A549 (cell line): ENCODE measurements around the gene TAF5. TPM values are rescaled to one million over a fixed set of nuclear protein-coding genes. Genes with fewer than 3 reads are reported as not detected.

Experiments
- ATAC-seq, 2 experiments: fragments of 200-7000 bp in 1 of 2; fragments of >200 bp in 1 of 2; cut with Nextera tagmentation in 1 of 2; cut with Tn5 transposase in 1 of 2; 3 replicates each; pipeline versions ENCODE4 v1.8.0 to v1.9.1; 2018 to 2020; ENCODE audit warnings: mild to moderate bottlenecking in 1 of 2, moderate library complexity in 1 of 2
- CTCF ChIA-PET: fragments of 300-600 bp; sonication (Branson Sonifier 250); formaldehyde crosslinking; extraction: SDS; loops from one replicate; lab custom pipeline; 2021; ENCODE audit warnings: antibody characterized with exemption, inconsistent platforms; lab: Yijun Ruan, JAX
- POLR2A ChIA-PET: fragments of 350-600 bp; formaldehyde crosslinking; extraction: SDS; loops from one replicate; lab custom pipeline; 2021; ENCODE audit warnings: antibody characterized with exemption, inconsistent platforms; lab: Yijun Ruan, JAX
- DNase-seq, 2 experiments: peaks; one replicate each; pipeline versions ENCODE4 v3.0.0 to v3.0.0-alpha.2; 2011 to 2016; ENCODE audit warnings: low read depth in 1 of 2, low spot score in 1 of 2
- FAIRE-seq: peaks from 2 replicates; lab custom pipeline; 2011; peaks lifted over from hg19 to GRCh38; lab: Jason Lieb, UNC
- H3K27ac ChIP-seq, 2 experiments: fragments of >200 bp; sonication (Bioruptor Twin); formaldehyde crosslinking; 3 replicates each; pipeline ENCODE4 v1.5.1; 2016 to 2017
- H3K4me1 ChIP-seq: fragments of >200 bp; sonication (Bioruptor Twin); formaldehyde crosslinking; 3 replicates; pipeline ENCODE4 v1.6.1; 2016
- H3K4me2 ChIP-seq: fragments of >200 bp; sonication (Bioruptor Twin); formaldehyde crosslinking; 3 replicates; pipeline ENCODE4 v1.6.1; 2016
- H3K4me3 ChIP-seq: fragments of >200 bp; sonication (Bioruptor Twin); formaldehyde crosslinking; 3 replicates; pipeline ENCODE4 v1.5.1; 2016
- H3K9me3 ChIP-seq: fragments of >200 bp; sonication (Bioruptor Twin); formaldehyde crosslinking; 3 replicates; pipeline ENCODE4 v1.6.1; 2016
- ATOH8 ChIP-seq: fragments of 250-450 bp; sonication (Bioruptor Pico); IDR thresholded peaks from 2 replicates; pipeline ENCODE4 v1.5.0; 2020; ENCODE audit warnings: low read depth, mild to moderate bottlenecking, moderate library complexity
- CBX2 ChIP-seq: fragments of 200-600 bp; sonication (generic); IDR thresholded peaks from 2 replicates; pipeline ENCODE4 v1.6.1; 2016; ENCODE audit warnings: low read depth, mild to moderate bottlenecking, borderline replicate concordance
- CEBPB ChIP-seq, 2 experiments: fragments of >200 bp in 1 of 2; sonication (Bioruptor Twin) in 1 of 2; formaldehyde crosslinking in 1 of 2; IDR thresholded peaks; 2 replicates each; pipeline ENCODE4 v1.6.1; 2012 to 2016
- CHD4 ChIP-seq: fragments of 200-600 bp; sonication (generic); IDR thresholded peaks from 2 replicates; pipeline ENCODE4 v1.6.1; 2016; ENCODE audit warnings: antibody characterized with exemption, mild to moderate bottlenecking, borderline replicate concordance
- EHF ChIP-seq: fragments of 250-450 bp; sonication (Bioruptor Pico); IDR thresholded peaks from 2 replicates; pipeline ENCODE4 v1.5.0; 2020; ENCODE audit warnings: mild to moderate bottlenecking
- EHMT2 ChIP-seq: fragments of 200-600 bp; sonication (generic); IDR thresholded peaks from 2 replicates; pipeline ENCODE4 v1.6.1; 2016; ENCODE audit warnings: antibody characterized with exemption, low read depth, mild to moderate bottlenecking, moderate library complexity
- FOSB ChIP-seq: fragments of 250-450 bp; sonication (Bioruptor Pico); IDR thresholded peaks from 2 replicates; pipeline ENCODE4 v1.5.0; 2020; ENCODE audit warnings: mild to moderate bottlenecking, moderate library complexity
- FOSL2 ChIP-seq, 2 experiments: fragments of 450-650 bp in 1 of 2; fragments of >200 bp in 1 of 2; sonication (Bioruptor Twin) in 1 of 2; formaldehyde crosslinking; IDR thresholded peaks; 2 replicates each; pipeline versions ENCODE4 v1.5.0 to v1.6.1; 2016 to 2020; ENCODE audit warnings: mild to moderate bottlenecking in 1 of 2, moderate library complexity in 1 of 2
- GATA3 ChIP-seq: IDR thresholded peaks from 2 replicates; pipeline ENCODE4 v1.6.1; 2012; ENCODE audit warnings: borderline replicate concordance
- HEYL ChIP-seq: fragments of 250-450 bp; sonication (Bioruptor Pico); IDR thresholded peaks from 2 replicates; pipeline ENCODE4 v1.8.0; 2021; ENCODE audit warnings: mild to moderate bottlenecking, moderate library complexity
- HOXB13 ChIP-seq: fragments of 250-450 bp; sonication (Bioruptor Pico); IDR thresholded peaks from 2 replicates; pipeline ENCODE4 v1.5.0; 2020; ENCODE audit warnings: low read depth, mild to moderate bottlenecking, moderate library complexity
- JUN ChIP-seq, 2 experiments: fragments of >200 bp; sonication (Bioruptor Twin); formaldehyde crosslinking; IDR thresholded peaks; 2 replicates in 1 of 2; 3 replicates in 1 of 2; pipeline ENCODE4 v1.6.1; 2016 to 2017
- KDM1A ChIP-seq: fragments of 200-600 bp; sonication (generic); IDR thresholded peaks from 2 replicates; pipeline ENCODE4 v1.6.1; 2016; ENCODE audit warnings: low read depth, mild to moderate bottlenecking
- MAFK ChIP-seq: fragments of 450-650 bp; IDR thresholded peaks from 2 replicates; pipeline ENCODE4 v1.6.1; 2014; ENCODE audit not compliant: partially characterized antibody
- MYC ChIP-seq: IDR thresholded peaks from 2 replicates; pipeline ENCODE4 v1.6.1; 2012; ENCODE audit warnings: mild to moderate bottlenecking, inconsistent platforms, low read length, improper control_type of control experiment, borderline replicate concordance
- NFE2L2 ChIP-seq: fragments of 150-350 bp; conservative IDR thresholded peaks from 2 replicates; pipeline ENCODE4 v1.6.1; 2014; ENCODE audit warnings: low read length
- PHF8 ChIP-seq: fragments of 200-600 bp; sonication (generic); IDR thresholded peaks from 2 replicates; pipeline ENCODE4 v1.6.1; 2016; ENCODE audit warnings: low read depth, mild to moderate bottlenecking, antibody characterized with exemption, moderate library complexity, borderline replicate concordance
- POLR2A ChIP-seq: IDR thresholded peaks from 2 replicates; pipeline ENCODE4 v1.6.1; 2012; ENCODE audit warnings: mild to moderate bottlenecking, low read length
- RCOR1 ChIP-seq: fragments of 150-350 bp; IDR thresholded peaks from 2 replicates; pipeline ENCODE4 v1.6.1; 2014; ENCODE audit warnings: antibody characterized with exemption, low read length, low read depth
- SMC3 ChIP-seq: fragments of >200 bp; sonication (Bioruptor Twin); formaldehyde crosslinking; IDR thresholded peaks from 3 replicates; pipeline ENCODE4 v1.6.1; 2018; ENCODE audit warnings: inconsistent platforms
- SREBF2 ChIP-seq: fragments of 450-650 bp; IDR thresholded peaks from 2 replicates; pipeline ENCODE4 v1.6.1; 2014; ENCODE audit warnings: mild to moderate bottlenecking, moderate library complexity
- WGBS: methylation state at CpG from one replicate; pipeline ENCODE4 v1.1.6; 2017; ENCODE audit errors: missing lambda C conversion rate; 5-methylcytosine and 5-hydroxymethylcytosine counted together
- polyA plus RNA-seq, 4 experiments: library from polyadenylated mRNA; depleted of rRNA in 3 of 4; stranded (reverse); fragments of >200 nt; fragmentation: RNase III in 1 of 4; extraction: RNeasy Plus Mini Kit Qiagen cat#74134 plus additional on column Dnase treatment in 1 of 4; gene quantifications; 2 replicates in 3 of 4; 3 replicates in 1 of 4; pipeline ENCODE4 v1.2.3, GENCODE V29; 2011 to 2017
- TF ChIP-seq, protein P1 (sequence below): IDR thresholded peaks from 2 replicates; pipeline ENCODE4 v1.6.1; 2012
- TF ChIP-seq, protein P2 (sequence below): IDR thresholded peaks from 2 replicates; pipeline ENCODE4 v1.6.1; 2012
- TF ChIP-seq, protein P3 (sequence below): fragments of >200 bp; sonication (Bioruptor Twin); formaldehyde crosslinking; IDR thresholded peaks from 2 replicates; pipeline ENCODE4 v1.6.1; 2016

Gene TAF5
- polyA plus RNA-seq, 2 of the 4 experiments (the other 2 are of a cell fraction), result 4.1 to 5.3 TPM

DNA sequence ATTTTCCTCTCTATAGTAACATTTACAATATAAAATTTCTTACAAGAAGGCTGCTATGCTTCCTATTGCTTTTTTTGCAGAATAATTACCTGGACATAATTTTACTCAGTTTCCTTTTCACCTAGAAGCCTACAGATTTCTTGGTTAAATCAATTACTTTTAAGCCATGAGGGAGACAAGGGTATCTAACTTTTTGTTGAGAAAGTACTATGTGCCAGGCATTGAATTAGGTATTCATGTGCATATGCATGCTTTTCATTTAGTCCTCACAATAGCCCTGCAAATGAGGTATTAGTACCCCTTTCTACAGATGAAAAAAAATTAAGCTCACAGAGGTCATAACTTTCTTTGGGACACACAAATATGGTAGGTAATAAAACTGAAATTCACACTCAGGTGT is 33.2 kb upstream of the TAF5 start:
- Histone ChIP-seq H3K4me2 (no peak overlapping the region), H3K4me1 (no peaks in the 10 kb centered on the region), H3K4me3 (no peak overlapping the region), H3K27ac (no peak overlapping the region), H3K9me3 (no peaks in the 10 kb centered on the region)
- ChIA-PET CTCF (interaction anchor here (0.6 to 4.2 kb wide), 32 partner anchors 10 to 518 kb away, joined by 3 to 29 read pairs (median 4); partner anchors contain the start of genes CNNM2, INA, NT5C2 and PCGF6), POLR2A (no interaction called here)
- TF ChIP-seq, protein P1, sequence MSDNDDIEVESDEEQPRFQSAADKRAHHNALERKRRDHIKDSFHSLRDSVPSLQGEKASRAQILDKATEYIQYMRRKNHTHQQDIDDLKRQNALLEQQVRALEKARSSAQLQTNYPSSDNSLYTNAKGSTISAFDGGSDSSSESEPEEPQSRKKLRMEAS, result no peak
- ATAC-seq (no peak), FAIRE-seq (no peak), DNase-seq (no peak)

DNA sequence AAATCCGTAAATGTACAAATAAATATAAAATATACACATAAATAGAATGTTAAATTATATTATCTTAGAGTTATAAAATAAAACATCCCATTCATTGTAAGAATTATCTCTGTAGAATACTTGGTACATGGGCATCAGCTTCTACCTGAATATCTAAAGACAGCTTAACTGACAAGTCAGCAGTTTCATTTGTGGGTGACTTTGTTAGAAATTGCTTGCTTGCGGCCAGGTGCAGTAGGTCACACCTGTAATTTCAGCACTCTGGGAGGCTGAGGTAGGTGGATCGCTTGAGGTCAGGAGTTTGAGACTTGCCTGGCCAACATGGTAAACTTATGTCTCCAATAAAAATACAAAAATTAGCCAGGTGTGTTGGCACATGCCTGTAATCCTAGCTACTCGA is 31.4 kb upstream of the TAF5 start:
- DNase-seq, result no peak
- no peak overlapping the region for H3K4me2 ChIP-seq
- no peak overlapping the region for H3K4me3 ChIP-seq
- no peak for FAIRE-seq
- POLR2A ChIA-PET, result no interaction called here
- CTCF ChIA-PET, result no interaction called here
- TF ChIP-seq, protein P2, sequence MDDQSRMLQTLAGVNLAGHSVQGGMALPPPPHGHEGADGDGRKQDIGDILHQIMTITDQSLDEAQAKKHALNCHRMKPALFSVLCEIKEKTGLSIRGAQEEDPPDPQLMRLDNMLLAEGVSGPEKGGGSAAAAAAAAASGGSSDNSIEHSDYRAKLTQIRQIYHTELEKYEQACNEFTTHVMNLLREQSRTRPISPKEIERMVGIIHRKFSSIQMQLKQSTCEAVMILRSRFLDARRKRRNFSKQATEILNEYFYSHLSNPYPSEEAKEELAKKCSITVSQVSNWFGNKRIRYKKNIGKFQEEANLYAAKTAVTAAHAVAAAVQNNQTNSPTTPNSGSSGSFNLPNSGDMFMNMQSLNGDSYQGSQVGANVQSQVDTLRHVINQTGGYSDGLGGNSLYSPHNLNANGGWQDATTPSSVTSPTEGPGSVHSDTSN, result no peak
- TF ChIP-seq MYC, result no peak
- TF ChIP-seq MAFK, result peak; percentile 66
- H3K27ac ChIP-seq, result no peak overlapping the region
- 89% methylated on average over 4 of the region's 4 CpGs for WGBS
- H3K9me3 ChIP-seq, result no peaks in the 10 kb centered on the region
- ATAC-seq, result no peak
- no peaks in the 10 kb centered on the region for H3K4me1 ChIP-seq

DNA sequence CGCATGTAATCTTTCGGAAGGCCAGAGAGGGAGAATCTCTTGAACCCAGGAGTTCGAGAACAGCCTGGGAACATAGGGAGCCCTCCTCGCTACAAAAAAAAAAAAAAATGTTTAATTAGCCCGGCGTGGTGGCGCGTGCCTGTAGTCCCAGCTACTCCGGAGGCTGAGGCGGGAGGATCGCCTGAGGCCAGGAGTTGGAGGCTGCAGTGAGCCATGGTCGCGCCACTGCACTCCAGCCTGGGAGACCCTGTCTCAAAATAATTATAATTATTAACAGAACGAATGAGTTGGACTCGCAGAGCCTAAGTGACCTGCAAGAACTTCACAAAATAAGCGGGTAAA is 17.6 kb upstream of the TAF5 start:
- peaks cover 10% of the 10 kb centered on the region; the same call in 2 of the 3 replicates for H3K4me1 ChIP-seq
- ATAC-seq (no peak; a peak in 1 of 6 replicates), DNase-seq (no peak), FAIRE-seq (no peak)
- H3K9me3 ChIP-seq, result no peaks in the 10 kb centered on the region
- H3K27ac ChIP-seq, result peak overlapping the region; percentile 88 to 97
- ChIA-PET POLR2A (interaction anchor here (1.9 to 2.6 kb wide), 2 partner anchors 10 to 18 kb away, joined by 6 to 8 read pairs; partner anchors contain the start of gene TAF5), CTCF (interaction anchor here (0.8 to 2.3 kb wide), 3 partner anchors 10 to 17 kb away, joined by 3 to 12 read pairs (median 3); no protein-coding TSS in a partner anchor)
- peak overlapping the region; percentile 84 for H3K4me2 ChIP-seq
- peak overlapping the region; percentile 76 for H3K4me3 ChIP-seq
- 36% methylated on average over 16 of the region's 16 CpGs for WGBS
- no peak for TF ChIP-seq GATA3
- TF ChIP-seq KDM1A, result peak; percentile 56
- no peak for TF ChIP-seq SMC3
- TF ChIP-seq RCOR1, result no peak
- TF ChIP-seq NFE2L2, result no peak
- TF ChIP-seq JUN (IDR thresholded peaks at IDR 0.05), result no peak
- TF ChIP-seq PHF8, result peak; percentile 33; the same call in 1 of the 2 replicates
- TF ChIP-seq CHD4, result 0 out of 2 replicates have a peak, but pooled peaks have one; percentile 39
- TF ChIP-seq HEYL (CRISPR knock-in tag), result no peak
- TF ChIP-seq, protein P2, result no peak
- TF ChIP-seq POLR2A, result no peak
- TF ChIP-seq, protein P3, sequence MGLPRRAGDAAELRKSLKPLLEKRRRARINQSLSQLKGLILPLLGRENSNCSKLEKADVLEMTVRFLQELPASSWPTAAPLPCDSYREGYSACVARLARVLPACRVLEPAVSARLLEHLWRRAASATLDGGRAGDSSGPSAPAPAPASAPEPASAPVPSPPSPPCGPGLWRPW, result no peak

GRCh38 chr10:103350517-103351260 is 17.1 kb upstream of the TAF5 start, which contains the start of gene PCGF6:
Gene PCGF6, minus strand, starts transcription at chr10:103351140. Its CDS starts 74 bp downstream, at chr10:103351066.
- peak within 1 kb of the TSS; percentile 84 for H3K4me2 ChIP-seq
- peak within 1 kb of the TSS; percentile 88 to 97 for H3K27ac ChIP-seq
- POLR2A ChIA-PET, result interaction anchor here (0.9 to 2.6 kb wide), 3 partner anchors 10 to 18 kb away, joined by 4 to 8 read pairs (median 6); partner anchors contain the start of gene TAF5
- H3K4me3 ChIP-seq, result peak within 1 kb of the TSS; percentile 76
- FAIRE-seq (no peak), DNase-seq (peak; percentile 85 to 90), ATAC-seq (peak; percentile 97 to 98)
- H3K9me3 ChIP-seq, result no peaks in the 10 kb centered on the region
- CTCF ChIA-PET, result interaction anchor here (0.8 to 2.3 kb wide), 4 partner anchors 10 to 17 kb away, joined by 3 to 12 read pairs (median 4); no protein-coding TSS in a partner anchor
- WGBS, result 1% methylated on average over 54 of the region's 82 CpGs
- peaks cover 10% of the 10 kb centered on the region; the same call in 2 of the 3 replicates for H3K4me1 ChIP-seq
- TF ChIP-seq EHMT2 (no peak), ATOH8 (CRISPR knock-in tag) (no peak), GATA3 (0 out of 2 replicates have a peak, but pooled peaks have one; percentile 11), POLR2A (peak; percentile 71), CEBPB (IDR thresholded peaks at IDR 0.05) (no peak), EHF (CRISPR knock-in tag) (no peak), CBX2 (no peak), FOSL2 (IDR thresholded peaks at IDR 0.05) (no peak), FOSL2 (CRISPR knock-in tag; IDR thresholded peaks at IDR 0.05) (peak; percentile 69), HOXB13 (CRISPR knock-in tag) (no peak), KDM1A (no peak), NFE2L2 (no peak), FOSB (CRISPR knock-in tag) (no peak), SREBF2 (no peak)
